HG02981 (cell line): ENCODE results near the gene LDLRAD2.
"Not testable (repeated sequence)": the region's sequence is repeated elsewhere in the genome, so short reads cannot be mapped to it uniquely, and the experiment has no call there.

ENCODE experiments used
- ATAC-seq: cut with Tn5 transposase; IDR thresholded peaks from one replicate; pipeline ENCODE4 v1.9.1; 2021; ENCODE audit warnings: mild to moderate bottlenecking, moderate library complexity; ENCODE audit not compliant: unreplicated experiment

Gene LDLRAD2, protein sequence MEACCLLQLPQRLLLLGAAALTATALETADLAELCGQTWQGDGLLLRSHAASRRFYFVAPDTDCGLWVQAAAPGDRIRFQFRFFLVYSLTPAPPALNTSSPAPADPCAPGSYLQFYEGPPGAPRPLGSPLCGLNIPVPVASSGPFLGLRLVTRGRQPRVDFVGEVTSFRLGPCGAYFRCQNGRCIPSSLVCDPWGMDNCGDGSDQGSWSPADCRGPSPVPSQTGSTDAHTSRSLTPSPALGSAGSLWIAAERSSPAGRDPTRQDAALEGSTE

DNA sequence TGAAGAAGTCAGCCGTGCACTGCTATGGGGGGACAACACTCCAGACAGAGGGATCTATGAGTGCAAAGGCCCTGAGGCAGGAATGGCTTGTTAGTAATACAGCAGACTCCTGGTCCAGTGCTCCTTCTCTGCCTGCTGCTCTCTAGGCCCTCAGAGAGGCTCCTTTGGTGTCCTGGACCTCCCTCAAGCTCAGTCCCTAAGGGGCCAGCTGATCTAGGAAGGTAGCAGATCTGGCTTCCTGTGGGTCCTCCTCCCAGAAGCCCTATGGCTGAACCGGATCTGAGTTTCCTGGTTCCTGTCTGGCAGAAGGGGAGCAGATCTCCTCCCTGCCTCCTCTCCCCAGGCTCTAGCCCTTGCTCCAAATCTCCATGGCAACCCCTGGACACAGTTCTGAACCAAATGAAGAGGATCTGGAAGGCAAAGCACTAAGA, at the start of gene LDLRAD2:
Gene LDLRAD2, plus strand, starts transcription at position 391 of the 431 bp plus-strand sequence. CDS start 187 bp downstream, outside the sequence.
- ATAC-seq: no peak

DNA sequence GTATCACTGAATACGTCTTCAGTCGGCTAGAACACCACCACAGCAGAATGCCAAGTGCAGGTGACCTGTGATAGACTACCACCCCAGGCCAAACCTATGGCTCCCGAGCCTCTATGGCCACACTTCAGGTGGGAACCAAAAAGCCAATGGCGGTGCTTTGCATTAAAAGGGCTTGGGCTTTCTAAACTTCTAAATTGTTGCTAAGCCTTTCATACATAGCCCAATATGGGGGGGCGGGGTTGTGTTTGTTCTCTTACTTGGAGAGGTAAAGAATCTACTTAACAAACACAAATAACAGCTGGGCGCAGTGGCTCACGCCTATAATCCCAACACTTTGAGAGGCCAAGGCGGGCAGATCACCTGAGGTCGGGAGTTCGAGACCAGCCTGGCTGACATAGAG, 48.8 kb upstream of the LDLRAD2 start:
- no peak for ATAC-seq

DNA sequence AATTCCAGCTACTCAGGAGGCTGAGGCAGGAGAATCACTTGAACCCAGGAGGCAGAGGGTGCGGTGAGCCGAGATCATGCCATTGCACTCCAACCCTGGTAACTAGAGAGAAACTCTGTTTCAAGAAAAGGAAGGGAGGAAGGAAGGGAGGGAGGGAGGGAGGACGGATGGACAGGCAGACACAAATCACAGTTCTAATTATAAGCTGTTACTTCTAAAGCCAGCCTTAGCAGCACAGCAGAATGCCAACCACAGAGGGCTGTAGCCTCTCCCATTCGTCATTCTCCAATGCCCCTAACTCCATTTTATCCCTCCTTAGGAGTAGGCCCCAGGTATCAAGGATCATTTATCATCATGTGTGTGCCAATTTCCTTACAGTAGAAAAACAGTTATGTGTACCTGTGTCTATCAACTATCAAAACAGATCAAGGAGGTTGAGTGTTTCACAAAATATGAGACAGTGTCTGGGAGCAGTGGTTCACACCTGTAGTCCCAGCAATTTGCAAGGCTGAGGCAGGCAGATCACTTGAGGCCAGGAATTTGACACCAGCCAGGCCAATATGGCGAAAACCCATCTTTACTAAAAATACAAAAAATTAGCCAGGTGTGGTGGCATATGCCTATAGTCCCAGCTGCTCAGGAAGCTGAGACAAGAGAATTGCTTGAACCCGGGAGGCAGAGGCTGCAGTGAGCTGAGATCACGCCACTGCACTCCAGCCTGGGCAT, 48.2 kb upstream of the LDLRAD2 start:
- ATAC-seq: no peak

DNA sequence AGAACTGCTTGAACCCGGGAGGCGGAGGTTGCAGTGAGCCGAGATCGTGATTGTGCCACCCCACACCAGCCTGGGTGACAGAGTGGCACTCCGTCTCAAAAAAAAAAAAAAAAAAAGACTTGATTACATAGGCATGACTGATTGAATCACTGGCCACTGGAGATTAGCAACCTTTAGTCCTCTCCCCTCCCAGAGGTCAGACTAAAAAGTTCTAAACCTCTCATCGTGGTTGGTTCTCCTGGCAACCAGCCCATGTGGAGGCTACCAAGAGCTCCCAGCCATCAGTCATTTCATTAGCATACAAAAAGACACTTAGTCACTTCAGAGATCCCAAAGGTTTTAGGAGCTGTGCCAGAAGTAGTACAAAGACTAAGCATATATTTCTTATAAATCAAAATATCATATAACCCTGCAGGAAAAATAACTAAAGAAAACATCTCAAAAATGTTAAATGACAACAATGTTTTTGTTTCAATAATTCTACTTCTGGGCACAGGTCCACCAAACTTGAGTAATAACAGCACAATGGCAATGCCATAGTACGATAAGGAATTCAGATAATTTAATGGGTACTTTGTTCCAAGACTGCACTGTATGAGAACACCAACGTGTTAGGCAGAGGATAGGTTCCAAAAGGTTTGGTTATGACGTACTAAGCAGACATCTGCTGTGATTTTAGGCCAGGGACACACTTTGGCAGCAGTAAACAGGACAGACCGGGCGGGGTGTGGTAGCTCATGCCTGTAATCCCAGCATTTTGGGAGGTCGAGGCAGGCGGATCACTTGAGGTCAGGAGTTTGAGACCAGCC, 47.2 kb upstream of the LDLRAD2 start:
- ATAC-seq: no peak

DNA sequence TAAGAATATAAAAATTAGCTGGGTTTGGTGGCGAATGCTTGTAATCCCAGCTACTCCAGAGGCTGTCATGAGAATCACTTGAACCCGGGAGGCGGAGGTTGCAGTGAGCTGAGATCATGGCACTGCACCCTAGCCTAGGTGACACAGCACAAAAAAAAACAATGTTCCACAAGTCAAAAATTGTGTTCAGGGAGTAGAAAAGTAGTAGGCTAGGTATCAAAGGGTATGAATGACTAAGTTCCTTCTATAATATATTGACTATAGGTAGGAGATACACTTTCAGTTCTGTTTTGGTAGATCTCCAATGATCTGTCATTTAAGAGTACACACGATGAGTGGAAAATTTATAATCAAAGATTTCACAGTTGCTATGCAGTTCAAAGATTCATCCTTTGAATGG, 45.9 kb upstream of the LDLRAD2 start:
- ATAC-seq: no peak

DNA sequence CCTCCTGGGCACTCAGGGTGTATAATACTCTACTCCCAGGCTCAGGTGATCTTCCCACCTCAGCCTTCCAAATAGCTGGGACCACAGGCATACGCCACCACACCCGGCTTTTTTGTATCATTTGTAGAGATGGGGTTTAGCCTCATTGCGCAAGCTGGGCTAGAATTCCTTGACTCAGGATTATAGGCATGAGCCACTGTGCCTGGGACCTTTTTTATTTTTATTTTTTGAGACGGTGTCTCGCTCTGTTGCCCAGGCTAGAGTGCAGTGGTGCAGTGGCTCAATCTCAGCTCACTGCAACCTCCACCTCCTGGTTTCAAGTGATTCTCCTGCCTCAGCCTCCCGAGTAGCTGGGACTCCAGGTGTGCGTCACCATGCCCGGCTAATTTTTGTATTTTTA, 45.0 kb upstream of the LDLRAD2 start:
- not testable (repeated sequence) for ATAC-seq

DNA sequence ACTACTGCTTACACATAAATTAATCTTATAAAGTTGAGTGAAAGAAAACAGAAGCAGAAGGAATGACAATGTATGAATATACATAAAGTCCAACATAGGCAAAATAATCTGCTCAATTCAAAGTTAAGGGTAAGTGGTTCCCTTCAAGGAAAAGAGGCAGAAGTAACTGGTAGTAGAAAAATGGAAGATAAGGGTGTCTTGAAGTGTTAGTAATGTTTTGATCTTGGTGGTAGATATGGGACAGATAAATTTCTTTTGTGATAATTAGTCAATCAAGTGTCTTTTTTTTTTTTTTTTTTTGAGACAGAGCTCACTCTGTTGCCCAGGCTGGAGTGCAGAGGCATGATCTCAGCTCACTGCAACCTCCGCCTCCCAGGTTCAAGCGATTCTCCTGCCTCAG, 41.9 kb upstream of the LDLRAD2 start:
- ATAC-seq: no peak

DNA sequence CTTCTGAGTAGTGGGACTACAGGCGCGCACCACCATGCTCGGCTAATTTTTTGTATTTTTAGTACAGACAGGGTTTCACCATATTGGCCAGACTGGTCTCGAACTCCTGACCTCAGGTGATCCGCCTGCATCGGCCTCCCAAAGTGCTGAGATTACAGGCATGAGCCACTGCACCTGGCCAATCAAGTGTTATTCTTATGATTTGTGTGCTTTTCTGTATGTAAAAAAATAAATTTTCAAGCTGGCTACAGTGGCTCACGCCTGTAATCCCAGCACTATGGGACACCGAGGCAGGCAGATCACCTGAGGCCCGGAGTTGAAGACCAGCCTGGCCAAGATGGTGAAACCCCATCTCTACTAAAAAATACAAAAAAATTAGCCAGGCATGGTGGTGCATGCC, 41.5 kb upstream of the LDLRAD2 start:
- ATAC-seq: not testable (repeated sequence)

DNA sequence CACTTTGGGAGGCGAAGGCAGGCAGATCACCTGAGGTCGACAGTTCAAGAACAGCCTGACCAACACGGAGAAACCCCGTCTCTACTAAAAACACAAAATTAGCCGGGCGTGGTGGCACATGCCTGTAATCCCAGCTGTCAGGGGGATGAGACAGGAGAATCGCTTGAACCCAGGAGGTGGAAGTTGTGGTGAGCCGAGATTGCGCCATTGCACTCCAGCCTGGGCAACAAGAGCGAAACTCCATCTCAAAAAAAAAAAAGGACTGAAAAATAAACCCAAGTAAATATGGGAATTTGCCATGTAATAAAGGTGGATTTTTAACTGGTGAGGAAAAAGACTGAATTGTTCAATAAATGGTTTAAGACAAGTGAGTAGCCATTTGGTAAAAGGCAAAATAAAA, 40.4 kb upstream of the LDLRAD2 start:
- not testable (repeated sequence) for ATAC-seq

DNA sequence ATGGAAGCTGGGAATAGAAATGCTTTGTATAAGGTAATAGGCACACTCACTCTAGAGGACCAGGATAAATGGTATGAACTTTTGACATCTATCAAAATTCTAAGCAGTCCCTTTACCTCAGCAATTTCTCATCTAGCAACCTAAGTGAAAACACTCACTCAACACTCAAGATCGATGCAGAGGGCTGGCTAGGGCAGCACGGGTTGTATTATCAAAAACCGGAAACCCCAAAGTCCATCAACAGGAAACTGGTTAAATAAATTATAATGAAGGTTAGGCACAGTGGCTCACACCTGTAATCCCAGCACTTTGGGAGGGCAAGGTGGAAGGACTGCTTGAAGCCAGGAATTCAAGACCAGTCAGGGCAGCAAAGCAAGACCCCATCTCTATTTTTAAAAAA, 38.5 kb upstream of the LDLRAD2 start:
- ATAC-seq: no peak

DNA sequence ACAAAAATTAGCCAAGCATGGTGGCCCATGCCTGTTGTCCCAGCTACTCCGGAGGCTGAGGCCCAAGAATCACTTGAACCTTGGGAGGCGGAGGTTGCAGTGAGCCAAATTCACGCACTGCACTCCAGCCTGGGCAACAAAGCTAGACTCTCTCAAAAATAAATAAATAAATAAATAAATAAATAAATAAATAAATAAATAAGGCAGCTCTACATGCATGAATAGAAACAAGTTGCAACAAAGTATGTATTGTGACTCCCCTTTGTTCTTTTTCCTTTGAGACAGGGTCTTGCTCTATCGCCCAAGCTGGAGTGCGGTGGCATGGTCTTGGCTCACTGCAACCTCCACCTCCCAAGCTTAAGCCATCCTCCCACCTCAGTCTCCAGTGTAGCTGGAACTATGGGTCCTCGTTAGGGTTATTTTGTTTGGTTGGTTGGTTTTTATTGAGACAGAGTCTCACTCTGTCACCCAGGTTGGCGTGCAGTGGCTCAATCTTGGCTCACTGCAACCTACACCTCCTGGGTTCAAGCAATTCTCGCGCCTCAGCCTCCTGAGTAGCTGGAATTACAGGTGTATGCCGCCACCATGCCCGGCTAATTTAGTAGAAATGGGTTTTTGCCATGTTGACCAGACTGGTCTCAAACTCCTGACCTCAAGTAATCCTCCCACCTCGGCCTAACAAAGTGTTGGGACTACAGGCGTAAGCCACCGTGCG, 37.1 kb upstream of the LDLRAD2 start:
- ATAC-seq: no peak

DNA sequence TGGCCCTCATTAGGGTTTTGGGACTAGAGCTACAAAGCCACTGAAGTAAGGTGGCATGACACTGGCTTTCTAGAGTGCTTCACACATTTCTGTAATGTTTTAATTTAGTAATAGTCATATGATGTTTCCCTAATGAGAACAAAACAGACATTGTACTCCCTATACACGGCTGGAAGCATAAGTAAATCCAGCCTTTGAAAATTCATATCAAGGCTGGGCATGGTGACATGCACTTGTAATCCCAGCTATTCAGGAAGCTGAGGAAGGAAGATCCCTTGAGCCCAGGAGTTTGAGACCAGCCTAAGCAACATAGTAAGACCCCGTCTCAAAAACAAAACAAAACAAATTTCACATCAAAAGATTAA, 36.5 kb upstream of the LDLRAD2 start:
- ATAC-seq: no peak

DNA sequence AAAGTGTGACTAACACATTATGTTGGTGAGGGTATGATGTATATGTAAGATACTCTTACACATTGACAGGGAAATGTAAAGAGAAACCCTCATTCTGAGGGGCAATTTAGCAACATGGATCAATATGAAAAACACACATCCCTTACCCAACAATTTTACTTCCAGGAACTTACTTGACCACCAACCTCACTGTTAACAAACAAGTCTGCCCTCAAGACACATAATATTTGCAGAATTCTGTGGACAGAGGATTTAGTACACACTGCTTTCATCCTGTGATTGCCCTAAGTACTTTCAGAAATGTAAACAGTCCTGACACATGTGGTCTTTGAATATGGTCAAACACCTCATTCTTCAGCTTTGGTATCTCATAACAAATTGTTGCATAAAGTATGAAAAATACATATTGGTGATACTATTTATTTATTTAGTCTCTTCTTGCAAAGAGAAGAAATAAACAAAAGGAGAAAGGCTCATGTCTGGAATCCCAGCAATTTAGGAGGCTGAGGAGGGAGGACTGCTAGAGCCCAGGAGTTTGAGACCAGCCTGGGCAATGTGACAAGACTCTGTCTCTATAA, 36.0 kb upstream of the LDLRAD2 start:
- ATAC-seq: no peak

DNA sequence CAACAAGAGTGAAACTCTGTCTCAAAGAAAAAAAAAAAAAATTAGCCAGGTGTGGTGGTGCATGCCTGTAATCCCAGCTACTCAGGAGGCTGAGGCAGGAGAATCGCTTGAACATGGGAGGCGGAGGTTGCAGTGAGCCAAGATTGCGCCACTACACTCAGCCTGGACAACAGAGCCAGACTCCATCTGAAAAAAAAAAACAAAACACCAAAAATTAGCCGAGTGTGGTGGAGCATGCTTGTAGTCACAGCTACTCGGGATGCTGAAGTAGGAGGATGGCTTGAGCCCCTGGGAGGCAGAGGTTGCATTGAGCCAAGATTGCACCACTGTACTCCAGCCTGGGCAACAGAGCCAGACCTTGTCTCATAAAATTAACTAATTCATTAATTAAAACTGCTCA, 35.1 kb upstream of the LDLRAD2 start:
- not testable (repeated sequence) for ATAC-seq

DNA sequence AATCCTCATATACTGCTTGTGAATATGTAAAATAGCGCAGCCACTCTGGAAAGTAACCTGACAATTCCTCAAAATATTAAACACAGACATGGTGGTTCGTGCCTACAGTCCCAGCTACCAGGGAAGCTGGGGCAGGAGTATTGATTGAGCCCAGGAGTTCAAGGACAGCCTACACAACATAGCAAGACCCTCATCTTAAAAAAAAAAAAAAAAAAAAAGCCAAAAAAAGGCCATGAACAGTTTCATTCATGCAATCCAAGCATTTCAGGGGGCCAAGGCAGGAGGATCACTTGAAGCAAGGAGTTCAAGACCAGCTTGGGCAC, 33.7 kb upstream of the LDLRAD2 start:
- ATAC-seq: no peak

DNA sequence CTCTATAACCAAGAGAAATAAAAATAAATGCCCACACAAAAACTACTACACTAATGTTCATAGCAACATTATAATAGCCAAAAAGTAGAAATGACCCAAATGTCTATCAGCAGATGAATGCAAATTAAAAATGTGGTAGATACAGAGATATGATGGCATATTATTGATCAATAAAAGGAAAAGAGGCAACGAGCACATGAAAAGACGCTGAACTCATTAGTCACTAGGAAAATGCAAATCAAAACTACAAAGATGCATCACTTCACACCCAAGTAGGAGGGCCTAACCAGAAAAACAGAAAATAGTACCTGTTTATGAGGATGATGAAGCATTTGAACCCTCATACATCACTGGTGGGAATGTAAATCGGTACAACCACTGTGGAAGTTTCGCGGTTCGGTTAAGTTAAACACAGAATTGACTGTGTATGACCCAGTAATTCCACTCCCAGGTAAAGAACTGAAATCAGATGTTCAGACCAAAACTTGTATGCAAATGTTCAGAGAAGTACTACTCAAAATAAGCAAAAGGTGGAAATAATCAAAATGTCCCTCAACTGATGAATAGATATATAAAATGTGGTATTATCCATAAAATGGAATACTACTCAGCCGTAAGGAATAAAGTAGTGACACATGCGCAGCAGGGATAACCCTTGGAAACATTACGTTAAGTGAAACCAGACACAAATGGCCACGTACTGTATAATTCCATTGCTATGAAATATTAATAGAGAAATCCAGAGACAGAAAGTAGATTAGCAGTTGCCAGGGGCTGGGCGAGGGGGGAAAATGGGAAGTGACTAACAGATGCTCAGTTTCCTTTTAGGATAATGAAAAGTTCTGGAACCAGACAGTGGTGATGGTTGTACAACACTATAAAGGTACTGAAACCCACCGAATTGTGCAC, 32.2 kb upstream of the LDLRAD2 start:
- peak; percentile 31 for ATAC-seq

DNA sequence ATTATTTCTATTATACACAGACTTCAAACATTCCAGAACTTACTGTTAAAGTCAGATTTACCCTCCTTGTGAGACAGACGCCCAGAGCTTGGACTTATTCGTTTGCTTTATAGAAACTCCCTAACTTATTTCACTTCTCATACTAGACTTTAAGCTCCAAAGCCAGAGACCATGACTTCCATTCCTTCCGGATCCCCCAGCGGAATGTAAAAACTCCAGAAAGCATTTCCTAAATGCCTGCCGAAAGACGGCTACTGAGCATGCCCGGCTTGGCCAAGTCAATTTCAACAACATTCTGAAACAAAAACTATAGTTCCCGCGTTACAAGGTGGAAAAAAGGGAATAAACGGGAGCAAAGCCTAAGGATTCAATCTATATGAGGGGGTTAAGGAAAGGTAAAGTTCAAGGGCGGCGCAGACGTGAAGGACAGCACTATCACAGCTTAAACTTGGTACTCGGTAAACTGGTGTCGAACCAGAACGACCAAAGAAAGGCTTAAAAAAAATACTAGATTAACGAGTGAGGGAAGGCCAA, 30.2 kb upstream of the LDLRAD2 start:
- peak; percentile 13 for ATAC-seq

DNA sequence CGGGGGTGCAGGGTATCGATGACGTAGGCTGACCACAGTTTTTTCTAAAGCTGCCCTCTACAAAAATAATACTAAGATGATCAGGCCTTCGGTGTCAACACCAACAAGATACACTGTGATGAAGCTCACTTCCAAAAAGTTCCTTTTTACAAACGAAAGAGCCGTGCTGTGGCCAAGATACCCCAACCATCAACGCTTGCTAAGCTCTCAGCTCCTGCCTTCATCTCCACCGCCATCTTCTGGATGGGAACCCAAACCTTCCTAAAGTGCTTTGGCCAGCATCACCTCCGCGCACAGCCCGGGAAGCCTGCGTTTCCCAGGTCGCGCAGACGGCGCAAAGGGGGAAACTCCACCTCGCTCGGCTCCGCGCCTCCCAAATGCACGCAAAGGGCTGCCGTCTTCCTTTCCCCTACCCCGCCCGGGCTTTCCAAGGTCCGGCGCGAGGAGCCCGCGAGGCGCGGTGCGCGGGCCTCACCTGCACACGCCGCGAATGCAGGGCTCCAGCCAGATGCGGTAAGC, 29.7 kb upstream of the LDLRAD2 start:
- ATAC-seq: peak; percentile 6
